CD4-positive, alpha-beta T cell treated with Interleukin-10 for 1 hour (primary cell): Measurements from ENCODE around the gene ZNF586.
A peak's percentile ranks its signal among the peaks of the same experiment; 100 is the strongest.
"Not testable (repeated sequence)": the region's sequence is repeated elsewhere in the genome, so short reads cannot be mapped to it uniquely, and the experiment has no call there.

Source experiments
- DNase-seq: peaks from one replicate; pipeline ENCODE4 v3.0.0-alpha.2; 2020

The ZNF586 gene

DNA sequence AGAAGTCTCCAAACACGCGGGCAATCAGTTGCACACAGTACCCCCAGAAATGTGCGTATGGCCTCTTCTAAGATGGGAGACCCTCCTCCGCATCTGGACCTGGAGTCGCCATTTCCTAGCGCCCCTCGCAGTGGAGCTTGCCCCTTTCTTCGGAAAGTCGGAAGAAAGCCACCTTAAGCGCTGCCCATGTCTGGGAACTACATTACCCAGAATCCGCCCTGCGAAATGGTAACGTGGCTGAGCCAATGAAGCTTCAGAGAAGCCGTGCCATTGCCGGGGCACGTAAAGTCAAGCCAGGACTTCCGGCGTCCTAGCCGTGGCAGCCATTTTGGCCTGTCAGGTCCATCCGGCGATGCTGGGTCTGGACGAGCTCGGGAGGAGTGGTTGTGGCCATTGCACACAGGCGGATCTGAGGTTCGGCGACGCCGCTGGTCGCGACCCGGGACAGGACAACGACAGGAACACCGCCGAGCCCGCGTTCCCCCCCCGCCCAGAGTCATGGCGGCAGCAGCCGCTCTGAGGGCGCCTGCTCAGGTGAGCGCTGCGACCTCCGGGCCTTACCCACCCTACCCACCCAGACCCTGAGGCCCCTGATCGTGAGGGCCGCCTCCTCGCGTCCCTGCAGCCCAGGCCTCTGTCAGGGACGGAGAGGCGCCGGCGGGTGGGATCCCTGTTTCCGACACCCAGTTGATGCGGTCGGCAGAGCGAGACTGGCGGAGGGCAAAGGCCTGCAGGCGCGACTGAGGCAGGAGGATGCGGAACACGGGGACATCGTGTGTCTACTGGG is at the start of gene ZNF586:
ZNF586 (plus strand) TSS at position 332 of the 787 bp plus-strand sequence; CDS start at position 499, 167 bp downstream.
- DNase-seq: peak; percentile 91

DNA sequence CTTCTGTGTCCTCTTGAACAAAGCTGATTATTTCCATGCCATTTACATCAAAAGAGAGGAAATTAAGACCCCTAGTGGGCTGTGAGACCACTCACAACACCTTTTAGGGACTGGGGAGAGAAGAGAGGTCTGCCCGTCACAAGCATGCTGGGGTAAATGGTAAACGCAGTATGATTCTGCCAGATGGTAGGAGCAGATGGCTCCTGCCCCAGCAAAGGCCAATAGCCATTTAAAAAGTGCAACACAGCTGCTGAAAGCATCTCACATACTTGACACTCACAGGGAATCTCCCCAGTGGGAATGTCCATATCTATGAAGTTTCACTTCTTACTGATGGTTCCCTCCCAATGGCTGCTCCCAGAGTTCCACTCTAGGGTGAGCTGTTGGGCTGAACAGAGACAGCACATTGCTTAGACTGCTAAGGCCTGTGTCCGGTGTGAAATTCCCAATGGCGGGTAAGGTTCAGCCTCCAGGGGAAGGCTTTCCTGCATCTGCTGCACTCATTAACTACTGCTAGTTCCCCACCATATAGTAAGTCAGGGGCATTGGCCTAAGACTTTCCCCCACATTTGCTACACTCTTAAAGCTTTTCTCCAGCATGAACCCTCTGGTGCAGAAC is 49.5 kb upstream of the ZNF586 start:
- no peak for DNase-seq

DNA sequence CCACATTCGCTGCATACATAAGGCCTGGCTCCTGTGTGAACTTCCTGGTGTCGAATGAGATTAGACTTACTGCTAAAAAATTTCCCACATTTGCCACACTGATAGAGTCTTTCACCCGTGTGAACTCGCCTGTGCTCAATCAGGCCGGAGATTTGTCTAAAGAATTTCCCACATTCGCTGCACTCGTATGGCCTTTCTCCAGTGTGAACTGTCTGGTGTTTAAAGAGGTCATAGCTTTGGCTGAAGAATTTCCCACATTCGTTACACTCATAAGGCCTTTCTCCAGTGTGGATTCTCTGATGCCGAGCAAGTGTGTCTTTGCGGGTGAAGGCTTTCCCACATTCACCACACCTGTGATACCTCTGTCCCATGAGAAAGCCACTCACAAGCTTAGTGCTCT is 48.6 kb upstream of the ZNF586 start:
- no peak for DNase-seq

DNA sequence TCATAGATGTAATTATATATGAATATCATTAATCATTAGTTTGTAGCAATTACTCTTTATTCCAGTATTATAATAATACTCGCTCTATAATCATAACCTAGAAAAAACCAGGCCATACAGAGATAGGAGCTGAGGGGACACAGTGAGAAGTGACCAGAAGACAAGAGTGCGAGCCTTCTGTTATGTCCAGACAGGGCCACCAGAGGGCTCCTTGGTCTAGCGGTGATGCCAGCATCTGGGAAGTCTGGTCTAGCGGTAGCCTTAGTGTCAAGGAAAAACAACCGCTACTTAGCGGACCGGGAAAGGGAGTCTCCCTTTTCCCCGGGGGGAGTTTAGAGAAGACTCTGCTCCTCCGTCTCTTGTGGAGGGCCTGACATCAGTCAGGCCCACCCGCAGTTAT is 31.2 kb upstream of the ZNF586 start:
- peak; percentile 48 for DNase-seq

DNA sequence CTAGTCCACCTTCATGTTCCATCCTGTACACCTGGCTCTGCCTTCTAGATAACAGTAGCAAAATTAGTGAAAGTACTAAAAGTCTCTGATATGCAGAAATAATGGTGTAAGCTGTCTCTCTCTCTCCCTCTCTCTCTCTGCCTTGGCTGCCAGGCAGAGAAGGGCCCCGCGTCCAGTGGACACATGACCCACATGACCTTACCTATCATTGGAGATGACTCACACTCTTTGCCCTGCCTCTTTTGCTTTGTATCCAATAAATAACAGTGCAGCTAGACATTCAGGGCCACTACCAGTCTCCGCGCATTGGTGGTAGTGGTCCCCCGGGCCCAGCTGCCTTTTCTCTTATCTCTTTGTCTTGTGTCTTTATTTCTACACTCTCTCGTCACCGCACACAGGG is 30.7 kb upstream of the ZNF586 start:
- DNase-seq: not testable (repeated sequence)

DNA sequence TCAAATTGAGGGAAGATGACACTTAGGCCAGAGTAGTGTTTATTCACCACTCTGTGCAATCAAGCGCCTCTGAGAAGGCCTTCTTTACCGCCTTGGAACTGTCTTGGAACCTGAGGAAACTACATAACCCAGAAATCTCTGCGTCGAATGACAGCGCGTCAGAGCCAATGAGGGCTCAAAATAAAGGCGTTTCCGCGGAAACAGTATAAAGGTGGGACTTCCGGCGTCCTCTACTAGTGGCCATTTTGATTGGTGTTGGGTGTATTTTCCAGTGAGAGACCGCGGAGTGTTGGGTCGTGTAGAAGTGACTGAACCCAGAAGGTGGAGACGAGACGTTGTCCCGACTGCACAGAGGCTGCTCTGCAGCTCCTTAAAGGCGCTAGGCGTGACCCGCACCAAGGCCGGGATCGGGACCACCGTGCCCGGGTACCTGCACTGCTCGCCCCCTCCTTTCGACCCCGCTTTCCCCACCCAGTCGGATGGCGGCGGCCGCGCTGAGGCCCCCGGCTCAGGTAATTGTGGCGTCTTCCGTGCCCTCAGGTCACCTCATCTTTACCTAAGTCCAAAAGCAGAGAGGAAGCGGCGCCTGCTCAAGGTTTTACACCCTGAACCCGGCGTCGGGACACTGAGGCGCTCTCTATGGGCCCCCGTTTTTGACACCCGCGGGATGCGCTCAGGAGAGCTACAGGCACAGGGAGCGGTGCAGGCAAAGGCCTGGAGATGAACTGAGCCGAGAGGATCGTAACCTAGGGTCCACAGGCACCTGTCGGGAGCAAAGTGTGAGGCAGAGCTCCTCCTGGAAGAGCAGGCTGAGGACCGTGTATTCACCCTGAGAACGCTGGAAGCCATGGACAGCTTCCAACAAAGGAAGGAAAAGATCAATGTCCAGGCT is 22.6 kb upstream of the ZNF586 start, which contains the start of gene ZNF776:
ZNF776 (plus strand) TSS at position 236 of the 892 bp plus-strand sequence; CDS start at position 480, 244 bp downstream.
- DNase-seq: peak; percentile 92

DNA sequence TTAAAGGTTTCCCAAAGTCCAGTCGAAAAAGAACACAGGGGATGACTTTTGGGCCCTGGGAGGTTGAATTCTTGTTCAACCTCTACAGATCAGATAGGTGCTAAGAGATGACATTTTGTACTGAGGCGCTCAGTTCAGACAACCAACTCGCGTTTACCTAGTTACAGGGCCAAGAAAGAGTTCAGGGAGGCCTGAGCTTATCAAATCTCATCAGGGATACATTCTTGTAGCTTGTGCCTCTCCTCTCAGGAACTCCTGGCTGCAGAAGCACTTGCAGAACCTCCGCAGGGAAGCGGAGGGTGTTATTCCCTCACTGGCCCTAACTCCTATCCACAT is 22.0 kb upstream of the ZNF586 start:
- no peak for DNase-seq

DNA sequence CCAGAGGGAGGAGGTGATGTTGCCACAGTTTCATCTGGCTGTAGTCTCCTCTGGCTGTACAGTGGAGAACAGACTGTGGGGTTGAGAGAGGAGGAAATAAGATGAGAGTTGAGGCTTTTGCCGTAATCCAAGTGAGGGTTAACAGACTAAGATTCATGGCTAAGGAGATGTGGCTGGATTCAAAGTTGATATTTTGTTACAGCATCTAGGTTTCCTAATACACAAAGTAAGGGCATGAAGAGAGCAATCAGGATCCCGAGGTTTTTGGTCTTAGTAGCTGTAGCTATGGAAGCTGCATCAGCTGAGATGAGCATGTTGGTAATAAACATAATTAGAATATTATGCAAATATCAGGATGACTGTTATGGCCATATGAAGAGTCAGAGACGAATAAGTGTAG is 21.4 kb upstream of the ZNF586 start:
- DNase-seq: no peak

DNA sequence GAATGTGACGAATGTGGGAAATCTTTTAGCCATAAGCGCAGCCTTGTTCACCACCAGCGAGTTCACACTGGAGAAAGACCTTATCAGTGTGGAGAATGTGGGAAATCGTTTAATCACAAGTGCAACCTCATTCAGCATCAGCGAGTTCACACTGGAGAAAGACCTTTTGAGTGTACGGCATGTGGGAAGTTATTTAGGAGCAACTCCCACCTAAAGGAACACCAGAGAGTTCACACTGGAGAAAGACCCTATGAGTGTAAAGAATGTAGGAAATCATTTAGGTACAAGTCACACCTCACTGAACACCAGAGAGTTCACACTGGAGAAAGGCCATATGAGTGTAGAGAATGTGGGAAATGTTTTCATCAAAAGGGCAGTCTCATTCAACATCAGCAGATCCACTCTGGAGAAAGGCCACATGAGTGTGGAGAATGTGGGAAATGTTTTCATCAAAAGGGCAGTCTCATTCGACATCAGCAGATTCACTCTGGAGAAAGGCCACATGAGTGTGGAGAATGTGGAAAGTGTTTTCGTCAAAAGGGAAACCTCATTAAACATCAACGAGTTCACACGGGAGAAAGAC is 15.3 kb upstream of the ZNF586 start:
- no peak for DNase-seq

DNA sequence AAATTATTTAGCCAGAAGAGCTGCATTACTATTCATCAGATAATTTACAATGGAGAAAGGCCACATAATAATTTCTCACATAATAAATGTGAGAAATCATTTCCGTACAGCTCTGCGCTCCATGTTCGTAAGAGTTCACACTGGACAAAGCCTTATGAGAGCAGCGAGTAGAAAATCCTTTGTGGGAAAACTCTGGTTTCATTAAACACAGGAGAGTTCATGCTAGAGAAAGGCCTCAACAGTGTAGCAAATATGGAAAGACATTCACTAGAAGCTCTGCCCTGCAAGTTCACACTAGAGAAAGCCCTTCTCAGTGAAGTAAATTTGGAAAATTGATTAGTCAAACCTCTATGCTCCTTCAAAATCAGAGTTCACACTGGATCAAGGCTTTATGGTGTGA is 14.4 kb upstream of the ZNF586 start:
- DNase-seq: no peak

DNA sequence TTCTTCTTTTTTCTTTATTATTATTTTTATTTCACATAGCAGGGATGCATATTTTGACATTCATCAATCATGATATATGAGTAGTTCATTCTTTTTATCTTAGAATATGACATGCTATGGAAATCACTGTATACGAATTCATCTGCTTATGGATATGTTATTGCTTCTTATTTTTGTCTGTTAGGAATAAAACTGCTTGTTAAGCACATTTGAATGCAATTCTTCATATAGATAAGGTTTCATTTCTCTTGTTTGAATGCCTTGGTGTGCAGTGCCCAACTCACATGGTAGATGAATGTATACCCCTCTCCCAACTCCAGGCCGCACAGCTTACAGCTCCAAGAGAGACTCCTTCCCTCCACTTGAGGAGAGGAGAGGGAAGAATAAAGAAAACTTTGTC is 11.5 kb upstream of the ZNF586 start:
- DNase-seq: no peak

DNA sequence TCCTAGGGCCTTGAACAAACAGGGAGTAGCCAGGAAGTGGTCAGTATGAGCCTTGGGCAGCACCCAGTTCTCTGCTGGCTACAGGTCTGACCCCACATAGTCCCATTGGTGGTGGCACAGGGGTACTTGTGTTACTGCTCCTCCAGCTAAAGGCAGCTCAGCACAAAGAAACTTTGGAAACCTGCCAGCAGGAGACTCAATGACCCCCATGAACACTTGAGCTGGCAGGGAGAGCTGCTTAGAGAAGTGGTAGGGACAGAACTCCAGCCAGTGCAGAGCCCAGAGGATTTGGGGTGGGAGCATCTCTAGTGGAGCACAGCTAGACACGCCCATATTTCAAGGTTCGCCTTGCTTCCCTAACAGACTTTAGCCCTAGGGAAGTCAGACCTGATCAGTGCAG is 10.4 kb upstream of the ZNF586 start:
- DNase-seq: no peak

DNA sequence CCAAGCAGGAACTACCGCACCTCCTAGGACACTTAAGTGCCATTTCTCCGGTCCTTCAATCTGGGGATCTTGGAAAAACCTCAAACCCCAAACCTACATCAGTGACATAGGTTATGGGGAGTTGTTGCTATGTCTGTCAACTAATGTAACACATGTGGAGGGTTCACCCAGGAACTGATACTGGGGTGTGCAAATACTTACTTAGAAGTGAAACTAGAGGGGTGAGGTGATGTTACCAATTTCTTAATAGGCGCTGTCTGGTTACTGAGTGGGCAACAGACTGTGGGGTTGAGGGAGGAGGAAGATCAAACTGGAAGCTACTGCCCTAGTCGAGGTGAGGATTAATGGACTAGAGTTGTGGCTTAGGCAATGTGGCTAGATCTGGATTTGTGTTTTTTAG is 1.9 kb downstream of the ZNF586 start:
- no peak for DNase-seq

DNA sequence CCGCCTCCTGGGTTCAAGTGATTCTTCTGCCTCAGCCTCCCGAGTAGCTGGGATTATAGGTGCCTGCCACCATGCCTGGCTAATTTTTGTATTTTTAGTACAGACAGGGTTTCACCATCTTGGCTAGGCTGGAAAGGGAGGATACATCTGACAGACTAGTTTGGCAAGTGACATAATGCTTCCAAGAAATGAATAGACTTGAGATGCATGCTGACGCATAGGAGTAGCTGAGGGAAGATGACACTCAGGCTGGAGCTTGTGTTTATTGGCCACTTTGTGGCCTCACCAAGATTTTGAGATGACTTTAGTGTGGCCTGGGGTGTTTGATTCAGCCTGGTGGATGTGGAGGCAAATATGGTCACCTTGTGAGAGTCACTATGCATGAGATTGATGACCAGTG is 4.0 kb downstream of the ZNF586 start:
- no peak for DNase-seq

DNA sequence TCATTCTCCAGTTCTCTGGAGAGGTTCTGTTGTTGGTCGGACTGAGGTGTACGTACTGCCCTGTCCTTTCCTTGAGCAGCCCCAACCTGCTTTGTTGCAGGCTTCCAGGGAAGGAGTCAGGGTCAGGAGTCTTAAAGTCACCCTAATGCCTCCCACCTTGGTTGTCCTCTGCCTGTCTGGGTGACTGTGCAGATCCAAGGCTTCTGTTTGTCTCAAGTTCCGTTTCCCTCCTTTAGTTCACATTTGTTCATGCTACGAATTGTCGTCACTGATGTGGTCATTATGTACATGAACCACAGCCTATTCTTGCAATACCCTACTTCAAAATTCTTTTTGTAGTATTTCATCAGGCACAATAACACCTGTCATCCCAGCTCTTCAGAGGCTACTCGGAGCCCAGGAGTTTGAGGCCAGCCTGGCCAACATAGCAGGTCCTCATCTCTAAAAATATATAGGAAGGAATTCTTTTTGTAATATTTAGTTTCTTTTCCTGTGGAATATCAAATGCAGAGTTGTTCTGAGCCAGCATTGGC is 7.4 kb downstream of the ZNF586 start:
- no peak for DNase-seq

DNA sequence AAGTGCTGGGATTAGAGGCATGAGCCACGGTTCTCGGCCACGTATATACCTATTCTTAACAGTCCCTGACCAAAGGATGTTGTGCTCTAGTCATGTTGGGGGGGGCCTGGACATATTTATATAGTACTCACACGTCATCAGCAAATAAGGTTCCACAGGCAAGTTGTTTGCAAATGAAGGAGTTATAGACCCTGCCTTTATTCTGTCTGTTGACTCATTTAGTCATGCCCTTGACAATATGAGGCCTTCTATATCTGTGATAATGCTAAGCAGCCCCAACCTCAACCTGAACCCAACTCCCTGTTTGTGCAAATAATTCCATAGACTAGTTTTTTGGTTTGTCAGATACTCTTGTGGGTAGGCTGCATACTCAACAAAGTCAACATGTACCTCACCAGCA is 8.9 kb downstream of the ZNF586 start:
- DNase-seq: no peak

DNA sequence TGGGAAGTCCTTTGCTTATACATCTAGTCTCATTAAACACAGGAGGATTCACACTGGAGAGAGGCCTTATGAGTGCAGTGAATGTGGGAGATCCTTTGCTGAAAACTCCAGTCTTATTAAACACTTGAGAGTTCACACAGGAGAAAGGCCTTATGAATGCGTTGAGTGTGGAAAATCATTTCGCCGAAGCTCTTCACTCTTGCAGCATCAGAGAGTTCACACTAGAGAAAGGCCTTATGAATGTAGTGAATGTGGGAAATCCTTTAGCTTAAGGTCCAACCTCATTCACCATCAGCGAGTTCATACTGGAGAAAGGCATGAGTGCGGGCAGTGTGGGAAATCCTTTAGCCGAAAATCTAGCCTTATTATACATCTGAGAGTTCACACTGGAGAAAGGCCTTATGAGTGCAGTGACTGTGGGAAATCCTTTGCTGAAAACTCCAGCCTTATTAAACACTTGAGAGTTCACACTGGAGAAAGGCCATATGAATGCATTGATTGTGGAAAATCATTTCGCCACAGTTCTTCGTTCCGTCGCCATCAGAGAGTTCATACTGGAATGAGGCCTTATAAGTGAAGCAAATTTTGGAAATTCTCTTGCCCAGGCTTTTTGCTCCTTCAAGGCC is 9.9 kb downstream of the ZNF586 start:
- DNase-seq: no peak

DNA sequence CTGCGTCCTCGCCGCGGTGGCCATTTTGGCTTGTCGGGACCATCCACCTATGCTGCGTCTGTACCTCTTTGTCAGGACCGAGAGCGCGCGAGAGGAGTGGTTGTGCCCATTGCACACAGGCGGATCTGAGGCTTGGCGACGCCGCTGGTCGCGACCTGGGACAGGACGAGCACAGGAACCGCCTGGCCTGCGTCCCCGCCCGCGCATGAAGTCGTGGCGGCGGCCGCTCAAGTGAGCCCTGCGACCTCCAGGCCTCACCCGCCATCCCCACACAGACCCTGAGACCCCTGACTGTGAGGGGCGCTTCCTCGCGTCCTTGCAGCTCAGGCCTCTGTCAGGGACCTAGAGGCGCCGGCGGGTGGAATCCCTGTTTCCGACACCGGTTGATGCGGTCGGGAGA is 16.8 kb downstream of the ZNF586 start:
- DNase-seq: no peak

DNA sequence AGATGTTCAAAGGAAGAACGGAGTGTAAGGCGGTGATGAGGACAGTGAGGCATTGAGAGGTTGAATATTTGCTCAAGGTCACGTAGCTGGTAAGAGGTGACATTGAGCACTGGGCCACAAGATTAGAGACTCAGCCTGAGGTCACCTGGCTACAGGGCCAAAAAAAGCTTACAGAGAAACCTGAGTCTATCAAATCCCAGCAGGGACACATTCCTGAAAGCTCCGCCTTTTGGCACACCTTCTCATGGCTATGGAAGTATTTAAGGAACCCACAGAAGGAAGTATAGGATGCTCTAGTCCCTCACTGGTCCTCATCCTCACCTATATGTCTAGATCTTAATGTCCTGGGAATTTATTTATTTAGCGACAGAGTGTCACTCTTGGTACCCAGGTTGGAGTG is 17.4 kb downstream of the ZNF586 start:
- no peak for DNase-seq

DNA sequence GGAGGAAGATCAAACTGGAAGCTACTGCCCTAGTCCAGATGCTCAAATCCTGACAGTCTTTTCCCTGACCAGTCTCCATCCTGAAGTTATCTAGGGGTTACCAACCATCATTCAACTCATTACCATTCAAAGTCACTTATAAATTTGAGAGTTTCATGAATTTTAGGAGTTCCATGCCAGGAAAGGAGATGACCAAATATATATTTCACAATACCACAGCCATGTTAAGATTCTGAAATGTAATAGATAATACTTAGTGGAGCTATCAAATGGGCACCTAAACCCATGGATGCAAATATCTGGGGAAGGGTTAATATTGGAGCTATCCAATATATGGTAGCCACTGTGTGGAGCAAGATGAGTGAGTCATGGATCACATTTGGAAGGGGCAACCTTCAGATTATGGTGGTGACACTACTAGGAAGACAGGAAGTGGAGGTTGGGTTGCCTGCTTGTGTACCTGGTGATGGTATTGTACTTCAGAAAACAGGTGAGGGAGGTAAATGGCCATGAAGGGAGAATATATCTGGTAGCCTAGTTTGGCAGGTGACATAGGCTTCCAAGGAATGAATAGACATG is 18.7 kb downstream of the ZNF586 start:
- DNase-seq: no peak

DNA sequence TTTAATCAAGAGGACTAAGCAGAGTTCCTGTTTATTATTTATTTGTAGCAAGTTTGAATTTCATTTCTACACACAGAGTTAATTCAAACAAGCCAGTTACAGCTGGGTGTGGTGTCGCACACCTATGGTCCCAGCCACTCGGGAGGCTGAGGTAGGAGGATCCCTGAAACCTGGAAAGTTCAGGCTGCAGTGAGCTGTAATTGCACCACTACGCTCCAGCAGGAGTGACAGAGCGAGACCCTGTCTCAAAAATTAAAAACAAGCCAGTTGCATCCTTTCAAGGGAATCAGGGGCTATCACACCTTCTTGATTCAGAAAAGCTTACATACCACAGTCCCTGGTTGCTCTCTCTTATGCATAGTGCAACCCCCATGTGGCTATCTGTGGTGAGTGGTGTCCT is 19.8 kb downstream of the ZNF586 start:
- DNase-seq: no peak

DNA sequence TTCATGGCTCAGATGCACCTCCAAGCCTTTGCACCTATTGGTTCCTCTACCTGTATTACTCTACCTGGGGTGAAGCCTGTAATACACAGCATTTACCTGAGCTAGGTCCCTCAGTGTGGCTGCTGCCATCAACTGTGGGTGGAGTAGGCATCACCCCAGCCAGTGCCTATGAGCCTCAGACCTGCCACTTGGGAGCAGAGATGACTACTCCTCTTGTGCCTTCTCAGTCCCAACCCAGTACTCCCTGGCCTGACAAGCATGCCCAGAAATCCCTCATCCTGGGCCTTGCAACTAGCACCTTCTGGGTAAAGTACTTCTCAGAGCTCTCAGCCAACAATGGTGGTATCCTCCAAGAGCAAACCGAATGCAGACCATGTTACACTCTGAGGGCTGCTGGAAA is 27.1 kb downstream of the ZNF586 start:
- DNase-seq: not testable (repeated sequence)
